ENCODE measurements around the gene TMEM131. TPM values are rescaled to one million over a fixed set of nuclear protein-coding genes. Genes with fewer than 3 reads are reported as not detected.

Gene TMEM131
- total and polyA plus RNA-seq, 2 experiments from 2014 or later: 9.2 to 22.7 TPM

DNA sequence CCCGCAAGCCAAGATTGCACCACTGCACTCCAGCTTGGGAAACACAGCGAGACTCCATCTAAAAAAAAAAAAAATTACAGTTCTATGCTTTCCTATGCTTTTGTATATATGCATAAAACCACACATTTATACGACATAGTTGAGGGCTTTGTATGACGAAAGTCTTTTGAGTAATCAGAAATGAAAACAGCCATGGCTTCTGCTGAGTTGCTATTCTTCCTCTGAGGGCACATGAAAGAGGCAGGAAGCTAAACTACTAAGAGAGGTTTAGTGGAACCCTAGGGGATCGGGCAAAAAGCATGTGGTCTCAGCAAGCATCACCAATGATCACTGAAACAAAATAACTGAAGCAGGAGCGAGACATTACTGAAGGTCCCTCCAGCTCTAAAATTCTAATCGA is 182.8 kb downstream of the TMEM131 start (continued):
- TF ChIP-seq, protein P1, sequence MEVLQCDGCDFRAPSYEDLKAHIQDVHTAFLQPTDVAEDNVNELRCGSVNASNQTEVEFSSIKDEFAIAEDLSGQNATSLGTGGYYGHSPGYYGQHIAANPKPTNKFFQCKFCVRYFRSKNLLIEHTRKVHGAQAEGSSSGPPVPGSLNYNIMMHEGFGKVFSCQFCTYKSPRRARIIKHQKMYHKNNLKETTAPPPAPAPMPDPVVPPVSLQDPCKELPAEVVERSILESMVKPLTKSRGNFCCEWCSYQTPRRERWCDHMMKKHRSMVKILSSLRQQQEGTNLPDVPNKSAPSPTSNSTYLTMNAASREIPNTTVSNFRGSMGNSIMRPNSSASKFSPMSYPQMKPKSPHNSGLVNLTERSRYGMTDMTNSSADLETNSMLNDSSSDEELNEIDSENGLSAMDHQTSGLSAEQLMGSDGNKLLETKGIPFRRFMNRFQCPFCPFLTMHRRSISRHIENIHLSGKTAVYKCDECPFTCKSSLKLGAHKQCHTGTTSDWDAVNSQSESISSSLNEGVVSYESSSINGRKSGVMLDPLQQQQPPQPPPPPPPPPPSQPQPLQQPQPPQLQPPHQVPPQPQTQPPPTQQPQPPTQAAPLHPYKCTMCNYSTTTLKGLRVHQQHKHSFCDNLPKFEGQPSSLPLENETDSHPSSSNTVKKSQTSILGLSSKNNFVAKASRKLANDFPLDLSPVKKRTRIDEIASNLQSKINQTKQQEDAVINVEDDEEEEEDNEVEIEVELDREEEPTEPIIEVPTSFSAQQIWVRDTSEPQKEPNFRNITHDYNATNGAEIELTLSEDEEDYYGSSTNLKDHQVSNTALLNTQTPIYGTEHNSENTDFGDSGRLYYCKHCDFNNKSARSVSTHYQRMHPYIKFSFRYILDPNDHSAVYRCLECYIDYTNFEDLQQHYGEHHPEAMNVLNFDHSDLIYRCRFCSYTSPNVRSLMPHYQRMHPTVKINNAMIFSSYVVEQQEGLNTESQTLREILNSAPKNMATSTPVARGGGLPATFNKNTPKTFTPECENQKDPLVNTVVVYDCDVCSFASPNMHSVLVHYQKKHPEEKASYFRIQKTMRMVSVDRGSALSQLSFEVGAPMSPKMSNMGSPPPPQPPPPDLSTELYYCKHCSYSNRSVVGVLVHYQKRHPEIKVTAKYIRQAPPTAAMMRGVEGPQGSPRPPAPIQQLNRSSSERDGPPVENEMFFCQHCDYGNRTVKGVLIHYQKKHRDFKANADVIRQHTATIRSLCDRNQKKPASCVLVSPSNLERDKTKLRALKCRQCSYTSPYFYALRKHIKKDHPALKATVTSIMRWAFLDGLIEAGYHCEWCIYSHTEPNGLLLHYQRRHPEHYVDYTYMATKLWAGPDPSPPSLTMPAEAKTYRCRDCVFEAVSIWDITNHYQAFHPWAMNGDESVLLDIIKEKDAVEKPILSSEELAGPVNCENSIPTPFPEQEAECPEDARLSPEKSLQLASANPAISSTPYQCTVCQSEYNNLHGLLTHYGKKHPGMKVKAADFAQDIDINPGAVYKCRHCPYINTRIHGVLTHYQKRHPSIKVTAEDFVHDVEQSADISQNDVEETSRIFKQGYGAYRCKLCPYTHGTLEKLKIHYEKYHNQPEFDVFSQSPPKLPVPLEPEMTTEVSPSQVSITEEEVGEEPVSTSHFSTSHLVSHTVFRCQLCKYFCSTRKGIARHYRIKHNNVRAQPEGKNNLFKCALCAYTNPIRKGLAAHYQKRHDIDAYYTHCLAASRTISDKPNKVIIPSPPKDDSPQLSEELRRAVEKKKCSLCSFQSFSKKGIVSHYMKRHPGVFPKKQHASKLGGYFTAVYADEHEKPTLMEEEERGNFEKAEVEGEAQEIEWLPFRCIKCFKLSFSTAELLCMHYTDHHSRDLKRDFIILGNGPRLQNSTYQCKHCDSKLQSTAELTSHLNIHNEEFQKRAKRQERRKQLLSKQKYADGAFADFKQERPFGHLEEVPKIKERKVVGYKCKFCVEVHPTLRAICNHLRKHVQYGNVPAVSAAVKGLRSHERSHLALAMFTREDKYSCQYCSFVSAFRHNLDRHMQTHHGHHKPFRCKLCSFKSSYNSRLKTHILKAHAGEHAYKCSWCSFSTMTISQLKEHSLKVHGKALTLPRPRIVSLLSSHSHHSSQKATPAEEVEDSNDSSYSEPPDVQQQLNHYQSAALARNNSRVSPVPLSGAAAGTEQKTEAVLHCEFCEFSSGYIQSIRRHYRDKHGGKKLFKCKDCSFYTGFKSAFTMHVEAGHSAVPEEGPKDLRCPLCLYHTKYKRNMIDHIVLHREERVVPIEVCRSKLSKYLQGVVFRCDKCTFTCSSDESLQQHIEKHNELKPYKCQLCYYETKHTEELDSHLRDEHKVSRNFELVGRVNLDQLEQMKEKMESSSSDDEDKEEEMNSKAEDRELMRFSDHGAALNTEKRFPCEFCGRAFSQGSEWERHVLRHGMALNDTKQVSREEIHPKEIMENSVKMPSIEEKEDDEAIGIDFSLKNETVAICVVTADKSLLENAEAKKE (CRISPR knock-in tag; IDR thresholded peaks at IDR 0.05): no peak
- TF ChIP-seq ZNF114 (CRISPR knock-in tag; IDR thresholded peaks at IDR 0.05) (no peak), JUNB (IDR thresholded peaks at IDR 0.05; ENCODE audit: unreplicated experiment) (no peak), EZH2 (IDR thresholded peaks at IDR 0.05; ENCODE audit: low read depth, unreplicated experiment) (no peak), ZNF331 (CRISPR knock-in tag; IDR thresholded peaks at IDR 0.05; ENCODE audit: low read depth) (no peak)

DNA sequence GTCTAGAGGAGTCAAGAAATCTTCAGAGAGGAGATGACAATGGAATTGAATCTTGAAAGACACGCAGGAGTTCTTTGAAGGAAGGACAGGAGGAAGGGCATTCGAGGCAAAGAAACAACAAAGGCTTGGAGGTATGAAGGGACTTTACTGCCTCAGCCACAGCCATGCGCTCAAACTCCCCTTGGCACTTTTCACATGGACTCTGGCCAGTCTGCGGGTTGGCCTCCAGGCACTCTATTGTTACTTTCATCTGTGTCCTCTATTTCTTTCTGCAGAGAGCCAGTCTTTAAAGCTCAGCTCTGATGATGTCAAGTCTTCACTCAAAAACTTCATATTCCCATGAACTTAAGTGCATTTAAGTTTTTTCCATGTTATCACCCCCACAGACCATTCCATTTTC is 186.9 kb downstream of the TMEM131 start:
- H3K9me3 Mint-ChIP-seq: no peaks in the 10 kb centered on the region
- Histone ChIP-seq H4K20me1 (replicated peaks; ENCODE audit: insufficient read depth) (no peaks in the 10 kb centered on the region), H3K36me3 (ENCODE audit: insufficient read depth) (no peaks in the 10 kb centered on the region), H3K27ac (ENCODE audit: low read depth) (no peak overlapping the region), H3K9me2 (ENCODE audit: insufficient read depth) (no peaks in the 10 kb centered on the region), H3K4me3 (no peak overlapping the region), H2AFZ (no peak overlapping the region), H3K79me2 (replicated peaks; ENCODE audit: insufficient read depth) (no peaks in the 10 kb centered on the region), H3K4me2 (no peak overlapping the region), H3K27me3 (ENCODE audit: insufficient read depth) (no peaks in the 10 kb centered on the region), H3K4me1 (ENCODE audit: insufficient read depth) (no peaks in the 10 kb centered on the region; the same call in 1 of the 2 replicates), H3F3A (replicated peaks; ENCODE audit: low read depth) (no peaks in the 10 kb centered on the region)
- TF ChIP-seq ZNF331 (CRISPR knock-in tag; IDR thresholded peaks at IDR 0.05; ENCODE audit: low read depth): no peak
- TF ChIP-seq, protein P2, sequence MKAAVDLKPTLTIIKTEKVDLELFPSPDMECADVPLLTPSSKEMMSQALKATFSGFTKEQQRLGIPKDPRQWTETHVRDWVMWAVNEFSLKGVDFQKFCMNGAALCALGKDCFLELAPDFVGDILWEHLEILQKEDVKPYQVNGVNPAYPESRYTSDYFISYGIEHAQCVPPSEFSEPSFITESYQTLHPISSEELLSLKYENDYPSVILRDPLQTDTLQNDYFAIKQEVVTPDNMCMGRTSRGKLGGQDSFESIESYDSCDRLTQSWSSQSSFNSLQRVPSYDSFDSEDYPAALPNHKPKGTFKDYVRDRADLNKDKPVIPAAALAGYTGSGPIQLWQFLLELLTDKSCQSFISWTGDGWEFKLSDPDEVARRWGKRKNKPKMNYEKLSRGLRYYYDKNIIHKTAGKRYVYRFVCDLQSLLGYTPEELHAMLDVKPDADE (IDR thresholded peaks at IDR 0.05): no peak
- TF ChIP-seq, protein P3, sequence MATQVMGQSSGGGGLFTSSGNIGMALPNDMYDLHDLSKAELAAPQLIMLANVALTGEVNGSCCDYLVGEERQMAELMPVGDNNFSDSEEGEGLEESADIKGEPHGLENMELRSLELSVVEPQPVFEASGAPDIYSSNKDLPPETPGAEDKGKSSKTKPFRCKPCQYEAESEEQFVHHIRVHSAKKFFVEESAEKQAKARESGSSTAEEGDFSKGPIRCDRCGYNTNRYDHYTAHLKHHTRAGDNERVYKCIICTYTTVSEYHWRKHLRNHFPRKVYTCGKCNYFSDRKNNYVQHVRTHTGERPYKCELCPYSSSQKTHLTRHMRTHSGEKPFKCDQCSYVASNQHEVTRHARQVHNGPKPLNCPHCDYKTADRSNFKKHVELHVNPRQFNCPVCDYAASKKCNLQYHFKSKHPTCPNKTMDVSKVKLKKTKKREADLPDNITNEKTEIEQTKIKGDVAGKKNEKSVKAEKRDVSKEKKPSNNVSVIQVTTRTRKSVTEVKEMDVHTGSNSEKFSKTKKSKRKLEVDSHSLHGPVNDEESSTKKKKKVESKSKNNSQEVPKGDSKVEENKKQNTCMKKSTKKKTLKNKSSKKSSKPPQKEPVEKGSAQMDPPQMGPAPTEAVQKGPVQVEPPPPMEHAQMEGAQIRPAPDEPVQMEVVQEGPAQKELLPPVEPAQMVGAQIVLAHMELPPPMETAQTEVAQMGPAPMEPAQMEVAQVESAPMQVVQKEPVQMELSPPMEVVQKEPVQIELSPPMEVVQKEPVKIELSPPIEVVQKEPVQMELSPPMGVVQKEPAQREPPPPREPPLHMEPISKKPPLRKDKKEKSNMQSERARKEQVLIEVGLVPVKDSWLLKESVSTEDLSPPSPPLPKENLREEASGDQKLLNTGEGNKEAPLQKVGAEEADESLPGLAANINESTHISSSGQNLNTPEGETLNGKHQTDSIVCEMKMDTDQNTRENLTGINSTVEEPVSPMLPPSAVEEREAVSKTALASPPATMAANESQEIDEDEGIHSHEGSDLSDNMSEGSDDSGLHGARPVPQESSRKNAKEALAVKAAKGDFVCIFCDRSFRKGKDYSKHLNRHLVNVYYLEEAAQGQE (IDR thresholded peaks at IDR 0.05; ENCODE audit: unreplicated experiment): no peak
- H3K27ac Mint-ChIP-seq: no peak overlapping the region
- no peak for DNase-seq (ENCODE audit: low spot score)
- H3K4me1 Mint-ChIP-seq: peaks cover 9% of the 10 kb centered on the region
- no peaks in the 10 kb centered on the region for H3K27me3 Mint-ChIP-seq (ENCODE audit: insufficient read depth, low read depth, poor library complexity)
- H3K36me3 Mint-ChIP-seq (ENCODE audit: low read depth): no peaks in the 10 kb centered on the region
- no peak overlapping the region for H3K4me3 Mint-ChIP-seq
- ATAC-seq: no peak
